Activated T-helper 1 cell treated with anti-CD3 and anti-CD28 coated beads, Interleukin-2, amount 50 U/mL, for 16 hours (primary cell): ENCODE measurements around the gene MADD.
"Not testable (repeated sequence)": the region's sequence is repeated elsewhere in the genome, so short reads cannot be mapped to it uniquely, and the experiment has no call there.

Experiments
- DNase-seq, 2 donors: peaks; one replicate each; pipeline ENCODE4 v3.0.0-alpha.2; 2020; ENCODE audit warnings: low read depth in 1 of 2, low spot score in 1 of 2

The MADD gene

GRCh38 chr11:47272706-47273105 is 2.8 kb downstream of the MADD start:
- DNase-seq = no peak

- no peak for DNase-seq
Observed at GRCh38 chr11:47274495-47275235, 4.7 kb downstream of the MADD start.

- no peak for DNase-seq
Observed at GRCh38 chr11:47276923-47277322, 7.0 kb downstream of the MADD start.

GRCh38 chr11:47278058-47278457 is 8.1 kb downstream of the MADD start:
- DNase-seq = no peak

GRCh38 chr11:47278769-47279168 is 8.8 kb downstream of the MADD start:
- DNase-seq = no peak

- no peak for DNase-seq
Observed at GRCh38 chr11:47280099-47280498, 10.2 kb downstream of the MADD start.

- no peak for DNase-seq
Observed at GRCh38 chr11:47280860-47281259, 10.9 kb downstream of the MADD start.

- DNase-seq = no peak
Observed at GRCh38 chr11:47282462-47282861, 12.5 kb downstream of the MADD start.

- DNase-seq = no peak
Observed at GRCh38 chr11:47284151-47284550, 14.2 kb downstream of the MADD start.

GRCh38 chr11:47285969-47286770 is 16.2 kb downstream of the MADD start:
- DNase-seq = no peak

GRCh38 chr11:47288066-47288465 is 18.1 kb downstream of the MADD start:
- DNase-seq = no peak

- DNase-seq = no peak
Observed at GRCh38 chr11:47289856-47290255, 19.9 kb downstream of the MADD start.

- DNase-seq = no peak
Observed at GRCh38 chr11:47295385-47295784, 25.5 kb downstream of the MADD start.

- DNase-seq = no peak
Observed at GRCh38 chr11:47296045-47296444, 26.1 kb downstream of the MADD start.

- DNase-seq = no peak
Observed at GRCh38 chr11:47299078-47299477, 29.1 kb downstream of the MADD start.

GRCh38 chr11:47302853-47303252 is 32.9 kb downstream of the MADD start:
- no peak for DNase-seq

GRCh38 chr11:47305734-47306483 is 36.0 kb downstream of the MADD start:
- DNase-seq = no peak

GRCh38 chr11:47306484-47306844 is 36.5 kb downstream of the MADD start:
- DNase-seq = no peak

- DNase-seq = no peak
Observed at GRCh38 chr11:47308050-47308823, 38.3 kb downstream of the MADD start.

GRCh38 chr11:47314992-47315391 is 45.1 kb downstream of the MADD start:
- DNase-seq = no peak

- DNase-seq = not testable (repeated sequence)
Observed at GRCh38 chr11:47316501-47316900, 46.6 kb downstream of the MADD start.
